Measurements from ENCODE around the gene KMT5C.

The KMT5C gene

GRCh38 chr19:55341171-55341588, 1.5 kb downstream of the KMT5C start:
- peak; percentile 23 for ATAC-seq
- TF ChIP-seq, protein P1, sequence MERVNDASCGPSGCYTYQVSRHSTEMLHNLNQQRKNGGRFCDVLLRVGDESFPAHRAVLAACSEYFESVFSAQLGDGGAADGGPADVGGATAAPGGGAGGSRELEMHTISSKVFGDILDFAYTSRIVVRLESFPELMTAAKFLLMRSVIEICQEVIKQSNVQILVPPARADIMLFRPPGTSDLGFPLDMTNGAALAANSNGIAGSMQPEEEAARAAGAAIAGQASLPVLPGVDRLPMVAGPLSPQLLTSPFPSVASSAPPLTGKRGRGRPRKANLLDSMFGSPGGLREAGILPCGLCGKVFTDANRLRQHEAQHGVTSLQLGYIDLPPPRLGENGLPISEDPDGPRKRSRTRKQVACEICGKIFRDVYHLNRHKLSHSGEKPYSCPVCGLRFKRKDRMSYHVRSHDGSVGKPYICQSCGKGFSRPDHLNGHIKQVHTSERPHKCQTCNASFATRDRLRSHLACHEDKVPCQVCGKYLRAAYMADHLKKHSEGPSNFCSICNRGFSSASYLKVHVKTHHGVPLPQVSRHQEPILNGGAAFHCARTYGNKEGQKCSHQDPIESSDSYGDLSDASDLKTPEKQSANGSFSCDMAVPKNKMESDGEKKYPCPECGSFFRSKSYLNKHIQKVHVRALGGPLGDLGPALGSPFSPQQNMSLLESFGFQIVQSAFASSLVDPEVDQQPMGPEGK (CRISPR knock-in tag; IDR thresholded peaks at IDR 0.05; ENCODE audit: borderline replicate concordance): no peak
- no peak for TF ChIP-seq TOX (CRISPR knock-in tag; IDR thresholded peaks at IDR 0.05; ENCODE audit: borderline replicate concordance)
- TF ChIP-seq, protein P2, sequence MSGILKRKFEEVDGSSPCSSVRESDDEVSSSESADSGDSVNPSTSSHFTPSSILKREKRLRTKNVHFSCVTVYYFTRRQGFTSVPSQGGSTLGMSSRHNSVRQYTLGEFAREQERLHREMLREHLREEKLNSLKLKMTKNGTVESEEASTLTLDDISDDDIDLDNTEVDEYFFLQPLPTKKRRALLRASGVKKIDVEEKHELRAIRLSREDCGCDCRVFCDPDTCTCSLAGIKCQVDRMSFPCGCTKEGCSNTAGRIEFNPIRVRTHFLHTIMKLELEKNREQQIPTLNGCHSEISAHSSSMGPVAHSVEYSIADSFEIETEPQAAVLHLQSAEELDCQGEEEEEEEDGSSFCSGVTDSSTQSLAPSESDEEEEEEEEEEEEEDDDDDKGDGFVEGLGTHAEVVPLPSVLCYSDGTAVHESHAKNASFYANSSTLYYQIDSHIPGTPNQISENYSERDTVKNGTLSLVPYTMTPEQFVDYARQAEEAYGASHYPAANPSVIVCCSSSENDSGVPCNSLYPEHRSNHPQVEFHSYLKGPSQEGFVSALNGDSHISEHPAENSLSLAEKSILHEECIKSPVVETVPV (CRISPR knock-in tag; IDR thresholded peaks at IDR 0.05): no peak
- no peak for TF ChIP-seq ESRRG (CRISPR knock-in tag; IDR thresholded peaks at IDR 0.05)
- TF ChIP-seq GLIS3 (CRISPR knock-in tag; IDR thresholded peaks at IDR 0.05): no peak
- no peak for TF ChIP-seq TSHZ2 (CRISPR knock-in tag; IDR thresholded peaks at IDR 0.05)
- TF ChIP-seq, protein P3, sequence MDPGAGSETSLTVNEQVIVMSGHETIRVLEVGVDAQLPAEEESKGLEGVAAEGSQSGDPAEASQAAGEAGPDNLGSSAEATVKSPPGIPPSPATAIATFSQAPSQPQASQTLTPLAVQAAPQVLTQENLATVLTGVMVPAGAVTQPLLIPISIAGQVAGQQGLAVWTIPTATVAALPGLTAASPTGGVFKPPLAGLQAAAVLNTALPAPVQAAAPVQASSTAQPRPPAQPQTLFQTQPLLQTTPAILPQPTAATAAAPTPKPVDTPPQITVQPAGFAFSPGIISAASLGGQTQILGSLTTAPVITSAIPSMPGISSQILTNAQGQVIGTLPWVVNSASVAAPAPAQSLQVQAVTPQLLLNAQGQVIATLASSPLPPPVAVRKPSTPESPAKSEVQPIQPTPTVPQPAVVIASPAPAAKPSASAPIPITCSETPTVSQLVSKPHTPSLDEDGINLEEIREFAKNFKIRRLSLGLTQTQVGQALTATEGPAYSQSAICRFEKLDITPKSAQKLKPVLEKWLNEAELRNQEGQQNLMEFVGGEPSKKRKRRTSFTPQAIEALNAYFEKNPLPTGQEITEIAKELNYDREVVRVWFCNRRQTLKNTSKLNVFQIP (CRISPR knock-in tag; IDR thresholded peaks at IDR 0.05; ENCODE audit: borderline replicate concordance, low read depth): no peak
- no peak for TF ChIP-seq SNAI2 (CRISPR knock-in tag; IDR thresholded peaks at IDR 0.05)
- TF ChIP-seq PPARA (CRISPR knock-in tag; IDR thresholded peaks at IDR 0.05; ENCODE audit: borderline replicate concordance): no peak
- TF ChIP-seq TCF4 (CRISPR knock-in tag; IDR thresholded peaks at IDR 0.05; ENCODE audit: borderline replicate concordance): no peak
- TF ChIP-seq ZNF565 (CRISPR knock-in tag; conservative IDR thresholded peaks at IDR 0.05; ENCODE audit: low read depth): no peak
- no peak for TF ChIP-seq ISL1 (CRISPR knock-in tag; IDR thresholded peaks at IDR 0.05)
- no peak for TF ChIP-seq ARNTL (CRISPR knock-in tag; IDR thresholded peaks at IDR 0.05; ENCODE audit: borderline replicate concordance, low read depth)
- TF ChIP-seq BACH2 (CRISPR knock-in tag; IDR thresholded peaks at IDR 0.05; ENCODE audit: borderline replicate concordance): no peak
- TF ChIP-seq, protein P4, sequence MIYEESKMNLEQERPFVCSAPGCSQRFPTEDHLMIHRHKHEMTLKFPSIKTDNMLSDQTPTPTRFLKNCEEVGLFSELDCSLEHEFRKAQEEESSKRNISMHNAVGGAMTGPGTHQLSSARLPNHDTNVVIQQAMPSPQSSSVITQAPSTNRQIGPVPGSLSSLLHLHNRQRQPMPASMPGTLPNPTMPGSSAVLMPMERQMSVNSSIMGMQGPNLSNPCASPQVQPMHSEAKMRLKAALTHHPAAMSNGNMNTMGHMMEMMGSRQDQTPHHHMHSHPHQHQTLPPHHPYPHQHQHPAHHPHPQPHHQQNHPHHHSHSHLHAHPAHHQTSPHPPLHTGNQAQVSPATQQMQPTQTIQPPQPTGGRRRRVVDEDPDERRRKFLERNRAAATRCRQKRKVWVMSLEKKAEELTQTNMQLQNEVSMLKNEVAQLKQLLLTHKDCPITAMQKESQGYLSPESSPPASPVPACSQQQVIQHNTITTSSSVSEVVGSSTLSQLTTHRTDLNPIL (CRISPR knock-in tag; IDR thresholded peaks at IDR 0.05; ENCODE audit: low read depth): no peak
- TF ChIP-seq ZC3H10 (CRISPR knock-in tag; IDR thresholded peaks at IDR 0.05): no peak
- no peak for TF ChIP-seq CSDC2 (CRISPR knock-in tag; IDR thresholded peaks at IDR 0.05)
- no peak for TF ChIP-seq ZNF70 (CRISPR knock-in tag; IDR thresholded peaks at IDR 0.05)

GRCh38 chr19:55341595-55342531, 2.2 kb downstream of the KMT5C start:
- no peak for ATAC-seq
- TF ChIP-seq OSR1 (CRISPR knock-in tag; IDR thresholded peaks at IDR 0.05) (no peak), TSHZ2 (CRISPR knock-in tag; IDR thresholded peaks at IDR 0.05) (no peak), GLIS3 (CRISPR knock-in tag; IDR thresholded peaks at IDR 0.05) (no peak), TOX (CRISPR knock-in tag; IDR thresholded peaks at IDR 0.05; ENCODE audit: borderline replicate concordance) (no peak), ZNF565 (CRISPR knock-in tag; conservative IDR thresholded peaks at IDR 0.05; ENCODE audit: low read depth) (no peak), SNAI2 (CRISPR knock-in tag; IDR thresholded peaks at IDR 0.05) (no peak), ESRRG (CRISPR knock-in tag; IDR thresholded peaks at IDR 0.05) (no peak), ARNTL (CRISPR knock-in tag; IDR thresholded peaks at IDR 0.05; ENCODE audit: borderline replicate concordance, low read depth) (no peak), ZFP30 (CRISPR knock-in tag; IDR thresholded peaks at IDR 0.05) (no peak), ZNF70 (CRISPR knock-in tag; IDR thresholded peaks at IDR 0.05) (no peak), BACH2 (CRISPR knock-in tag; IDR thresholded peaks at IDR 0.05; ENCODE audit: borderline replicate concordance) (no peak), RARB (CRISPR knock-in tag; IDR thresholded peaks at IDR 0.05) (no peak), PPARA (CRISPR knock-in tag; IDR thresholded peaks at IDR 0.05; ENCODE audit: borderline replicate concordance) (no peak), ZFP3 (CRISPR knock-in tag; IDR thresholded peaks at IDR 0.05) (no peak), ZNF8 (CRISPR knock-in tag; IDR thresholded peaks at IDR 0.05) (no peak)
- TF ChIP-seq, protein P4 (CRISPR knock-in tag; IDR thresholded peaks at IDR 0.05; ENCODE audit: low read depth): no peak

Data from SK-N-SH treated with all-trans-retinoic acid at 6 μM for 48 hours (cell line).